ENCODE results near the gene CAD. TPM values are rescaled to one million over a fixed set of nuclear protein-coding genes. Genes with fewer than 3 reads are reported as not detected.
A peak's percentile ranks its signal among the peaks of the same experiment; 100 is the strongest.

CAD gene
- total RNA-seq, 4 donors from 2014 or later: 5.9 to 47.2 (median 31.3) TPM

- no peak overlapping the region for H3K4me3 ChIP-seq
- H3K27me3 ChIP-seq: no peaks in the 10 kb centered on the region
- no peak for DNase-seq
- no peaks in the 10 kb centered on the region for H3K4me1 ChIP-seq
- TF ChIP-seq, protein P1, sequence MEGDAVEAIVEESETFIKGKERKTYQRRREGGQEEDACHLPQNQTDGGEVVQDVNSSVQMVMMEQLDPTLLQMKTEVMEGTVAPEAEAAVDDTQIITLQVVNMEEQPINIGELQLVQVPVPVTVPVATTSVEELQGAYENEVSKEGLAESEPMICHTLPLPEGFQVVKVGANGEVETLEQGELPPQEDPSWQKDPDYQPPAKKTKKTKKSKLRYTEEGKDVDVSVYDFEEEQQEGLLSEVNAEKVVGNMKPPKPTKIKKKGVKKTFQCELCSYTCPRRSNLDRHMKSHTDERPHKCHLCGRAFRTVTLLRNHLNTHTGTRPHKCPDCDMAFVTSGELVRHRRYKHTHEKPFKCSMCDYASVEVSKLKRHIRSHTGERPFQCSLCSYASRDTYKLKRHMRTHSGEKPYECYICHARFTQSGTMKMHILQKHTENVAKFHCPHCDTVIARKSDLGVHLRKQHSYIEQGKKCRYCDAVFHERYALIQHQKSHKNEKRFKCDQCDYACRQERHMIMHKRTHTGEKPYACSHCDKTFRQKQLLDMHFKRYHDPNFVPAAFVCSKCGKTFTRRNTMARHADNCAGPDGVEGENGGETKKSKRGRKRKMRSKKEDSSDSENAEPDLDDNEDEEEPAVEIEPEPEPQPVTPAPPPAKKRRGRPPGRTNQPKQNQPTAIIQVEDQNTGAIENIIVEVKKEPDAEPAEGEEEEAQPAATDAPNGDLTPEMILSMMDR (IDR thresholded peaks at IDR 0.05): no peak
- TF ChIP-seq POLR2A (IDR thresholded peaks at IDR 0.05): no peak
- H3K36me3 ChIP-seq: no peaks in the 10 kb centered on the region
- intact Hi-C loops (cut with DNase I; ENCODE audit: low total_unique reads): loop anchor here (10.0 kb wide), 1 partner anchor 181 kb away; no protein-coding TSS in a partner anchor
- H3K9me3 ChIP-seq: no peaks in the 10 kb centered on the region
- no peak overlapping the region for H3K27ac ChIP-seq
Observed at GRCh38 chr2:27285481-27285880, 68.3 kb downstream of the CAD start.

- Histone ChIP-seq H3K4me1 (no peaks in the 10 kb centered on the region), H3K27ac (peak overlapping the region in 1 of 2 donors; percentile 71), H3K36me3 (no peaks in the 10 kb centered on the region), H3K27me3 (no peaks in the 10 kb centered on the region), H3K9me3 (no peaks in the 10 kb centered on the region), H3K4me3 (no peak overlapping the region)
- intact Hi-C loops (cut with DNase I; ENCODE audit: low total_unique reads): loop anchor here (10.0 kb wide), 1 partner anchor 184 kb away; no protein-coding TSS in a partner anchor
- DNase-seq: no peak
- no peak for TF ChIP-seq POLR2A (IDR thresholded peaks at IDR 0.05)
- TF ChIP-seq, protein P1 (IDR thresholded peaks at IDR 0.05): no peak
Observed at GRCh38 chr2:27288610-27289009, 71.4 kb downstream of the CAD start.

DNA sequence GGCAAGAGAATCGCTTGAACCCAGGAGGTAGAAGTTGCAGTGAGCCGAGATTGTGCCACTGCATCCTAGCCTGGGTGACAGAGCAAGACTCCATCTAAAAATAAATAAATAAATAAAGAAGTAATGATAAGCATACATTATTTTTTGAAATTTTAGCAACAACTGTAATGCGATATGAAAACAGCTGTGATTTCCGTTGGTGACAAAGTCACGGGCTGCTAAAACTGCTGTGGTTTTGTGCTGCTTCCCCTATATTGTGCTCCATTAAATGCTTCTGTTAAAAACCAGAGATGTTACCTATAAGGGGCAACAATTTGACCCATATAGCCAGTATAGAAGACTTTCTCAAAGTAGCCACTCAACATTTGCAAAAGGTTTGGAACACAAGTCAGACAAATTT is 73.4 kb downstream of the CAD start:
- no peaks in the 10 kb centered on the region for H3K9me3 ChIP-seq
- no peaks in the 10 kb centered on the region for H3K36me3 ChIP-seq
- no peak for DNase-seq
- intact Hi-C loops (cut with DNase I; ENCODE audit: low total_unique reads): no loop called here
- H3K27ac ChIP-seq: no peak overlapping the region
- H3K4me3 ChIP-seq: no peak overlapping the region
- no peaks in the 10 kb centered on the region for H3K4me1 ChIP-seq
- TF ChIP-seq, protein P1 (IDR thresholded peaks at IDR 0.05): no peak
- TF ChIP-seq POLR2A (IDR thresholded peaks at IDR 0.05): no peak
- H3K27me3 ChIP-seq: no peaks in the 10 kb centered on the region

DNA sequence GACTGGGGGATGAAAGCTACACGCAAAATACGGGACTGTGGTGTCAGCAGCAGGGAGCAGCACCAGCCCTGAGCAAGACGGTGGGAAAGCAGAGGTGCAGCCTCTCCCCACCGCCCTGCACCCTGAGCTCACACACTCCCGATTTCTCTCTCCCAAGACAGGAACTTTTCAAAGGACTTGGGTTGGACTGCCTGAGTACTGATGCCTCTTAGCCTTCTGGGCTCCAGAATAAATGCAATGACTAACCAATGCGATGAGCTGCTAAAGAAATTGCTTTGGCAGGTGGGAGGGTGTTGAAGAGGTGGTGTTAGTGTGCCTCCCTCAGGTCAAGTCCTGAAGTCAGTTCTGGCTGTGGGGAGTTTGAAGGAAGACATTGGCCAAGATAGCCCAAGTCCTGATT is 74.7 kb downstream of the CAD start:
- no peaks in the 10 kb centered on the region for H3K9me3 ChIP-seq
- no peaks in the 10 kb centered on the region for H3K4me1 ChIP-seq
- no peaks in the 10 kb centered on the region for H3K36me3 ChIP-seq
- TF ChIP-seq POLR2A (IDR thresholded peaks at IDR 0.05): no peak
- TF ChIP-seq, protein P1 (IDR thresholded peaks at IDR 0.05): no peak
- DNase-seq: no peak
- H3K27me3 ChIP-seq: no peaks in the 10 kb centered on the region
- no peak overlapping the region for H3K4me3 ChIP-seq
- intact Hi-C loops (cut with DNase I; ENCODE audit: low total_unique reads): no loop called here
- no peak overlapping the region for H3K27ac ChIP-seq

Other genes starting within 250 kb of the CAD start
- 10 to 100 TPM in 1 of 4 donors, 1 to 10 TPM in 3; 2.9 to 49.6 (median 4.9) TPM for gene MAPRE3, start 246.7 kb upstream of the CAD start, total RNA-seq
- 10 to 100 TPM; 16.1 to 96.2 (median 66.5) TPM for gene TMEM214, start 184.4 kb upstream of the CAD start, total RNA-seq
- 10 to 100 TPM in 2 of 4 donors, 1 to 10 TPM in 1, under 1 TPM in 1; 0.77 to 26.2 (median 10.8) TPM for gene AGBL5, start 165.7 kb upstream of the CAD start, total RNA-seq
- 100 to 1,000 TPM in 3 of 4 donors, 10 to 100 TPM in 1; 76.3 to 387 (median 237) TPM for gene OST4, start 145.7 kb upstream of the CAD start, total RNA-seq
- 100 to 1,000 TPM; 107 to 377 (median 224) TPM for gene EMILIN1, start 138.8 kb upstream of the CAD start, total RNA-seq
- 10 to 100 TPM in 1 of 4 donors, 1 to 10 TPM in 3; 1.0 to 21.6 (median 5.4) TPM for gene KHK, start 130.6 kb upstream of the CAD start, total RNA-seq
- 10 to 100 TPM in 2 of 4 donors, 1 to 10 TPM in 2; 2.3 to 22.9 (median 9.7) TPM for gene CGREF1, start 98.2 kb upstream of the CAD start, total RNA-seq
- gene ABHD1, start 93.6 kb upstream of the CAD start, total RNA-seq: 1 to 10 TPM in 1 of 4 donors, not detected in 3; 1.2 TPM
- gene PREB, start 82.7 kb upstream of the CAD start, total RNA-seq: 10 to 100 TPM; 37.7 to 91.0 (median 62.9) TPM
- not detected for gene PRR30, start 78.0 kb upstream of the CAD start, total RNA-seq
- 10 to 100 TPM; 19.4 to 84.6 (median 32.0) TPM for gene TCF23, start 68.4 kb upstream of the CAD start, total RNA-seq
- 100 to 1,000 TPM; 105 to 235 (median 144) TPM for gene ATRAID, start 5.3 kb upstream of the CAD start, total RNA-seq
- gene SLC5A6, start 5.1 kb upstream of the CAD start, total RNA-seq: 10 to 100 TPM; 20.5 to 69.7 (median 60.5) TPM
- gene SLC30A3, start 45.7 kb downstream of the CAD start, total RNA-seq: 1 to 10 TPM in 1 of 4 donors, under 1 TPM in 2, not detected in 1; 0.35 to 2.1 (median 0.88) TPM
- 1 to 10 TPM in 2 of 4 donors, under 1 TPM in 1, not detected in 1; 0.77 to 3.9 (median 1.5) TPM for gene DNAJC5G, start 58.1 kb downstream of the CAD start, total RNA-seq
- 1 to 10 TPM in 1 of 4 donors, under 1 TPM in 3; 0.26 to 5.0 (median 0.58) TPM for gene TRIM54, start 65.1 kb downstream of the CAD start, total RNA-seq
- gene UCN, start 91.1 kb downstream of the CAD start, total RNA-seq: 1 to 10 TPM in 3 of 4 donors, not detected in 1; 2.3 to 8.5 (median 2.3) TPM
- gene MPV17, start 105.7 kb downstream of the CAD start, total RNA-seq: 10 to 100 TPM; 41.8 to 60.0 (median 50.6) TPM
- gene GTF3C2, start 139.4 kb downstream of the CAD start, total RNA-seq: 10 to 100 TPM; 21.3 to 70.6 (median 31.2) TPM
- 10 to 100 TPM in 3 of 4 donors, 1 to 10 TPM in 1; 7.9 to 51.7 (median 13.8) TPM for gene EIF2B4, start 153.0 kb downstream of the CAD start, total RNA-seq
- gene SNX17, start 153.2 kb downstream of the CAD start, total RNA-seq: 10 to 100 TPM; 89.4 to 91.5 (median 90.8) TPM
- 10 to 100 TPM in 3 of 4 donors, under 1 TPM in 1; 0.88 to 16.1 (median 12.0) TPM for gene ZNF513, start 163.4 kb downstream of the CAD start, total RNA-seq
- 10 to 100 TPM; 15.9 to 54.1 (median 42.2) TPM for gene PPM1G, start 192.2 kb downstream of the CAD start, total RNA-seq
- gene NRBP1, start 211.3 kb downstream of the CAD start, total RNA-seq: 100 to 1,000 TPM in 2 of 4 donors, 10 to 100 TPM in 2; 57.6 to 148 (median 83.5) TPM
- 1 to 10 TPM in 3 of 4 donors, not detected in 1; 1.9 to 8.8 (median 2.6) TPM for gene KRTCAP3, start 225.0 kb downstream of the CAD start, total RNA-seq

All from uterus (tissue), 4 donors.